ENCODE data around the gene MYH11.
A peak's percentile ranks its signal among the peaks of the same experiment; 100 is the strongest.

MYH11 gene

GRCh38 chr16:15899538-15900100, 42.8 kb upstream of the MYH11 start:
- no peaks in the 10 kb centered on the region for H3K36me3 ChIP-seq (replicated peaks)
- H3K27ac ChIP-seq = no peak overlapping the region
- no peak overlapping the region for H3K4me3 ChIP-seq (ENCODE audit: low read depth, low read length)
- peak; percentile 60 for DNase-seq
- in situ Hi-C loops (cut with HindIII; ENCODE audit: low pct_ligation_motif_present, low sequenced_read_pairs) = no loop called here
- H3K27me3 ChIP-seq (replicated peaks) = no peaks in the 10 kb centered on the region
- TF ChIP-seq, protein P1, sequence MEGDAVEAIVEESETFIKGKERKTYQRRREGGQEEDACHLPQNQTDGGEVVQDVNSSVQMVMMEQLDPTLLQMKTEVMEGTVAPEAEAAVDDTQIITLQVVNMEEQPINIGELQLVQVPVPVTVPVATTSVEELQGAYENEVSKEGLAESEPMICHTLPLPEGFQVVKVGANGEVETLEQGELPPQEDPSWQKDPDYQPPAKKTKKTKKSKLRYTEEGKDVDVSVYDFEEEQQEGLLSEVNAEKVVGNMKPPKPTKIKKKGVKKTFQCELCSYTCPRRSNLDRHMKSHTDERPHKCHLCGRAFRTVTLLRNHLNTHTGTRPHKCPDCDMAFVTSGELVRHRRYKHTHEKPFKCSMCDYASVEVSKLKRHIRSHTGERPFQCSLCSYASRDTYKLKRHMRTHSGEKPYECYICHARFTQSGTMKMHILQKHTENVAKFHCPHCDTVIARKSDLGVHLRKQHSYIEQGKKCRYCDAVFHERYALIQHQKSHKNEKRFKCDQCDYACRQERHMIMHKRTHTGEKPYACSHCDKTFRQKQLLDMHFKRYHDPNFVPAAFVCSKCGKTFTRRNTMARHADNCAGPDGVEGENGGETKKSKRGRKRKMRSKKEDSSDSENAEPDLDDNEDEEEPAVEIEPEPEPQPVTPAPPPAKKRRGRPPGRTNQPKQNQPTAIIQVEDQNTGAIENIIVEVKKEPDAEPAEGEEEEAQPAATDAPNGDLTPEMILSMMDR (IDR thresholded peaks at IDR 0.05; ENCODE audit: low read depth, low read length, missing control alignments) = no peak

- no peak for DNase-seq
- no peak overlapping the region for H3K27ac ChIP-seq
- in situ Hi-C loops (cut with HindIII; ENCODE audit: low pct_ligation_motif_present, low sequenced_read_pairs) = no loop called here
- H3K36me3 ChIP-seq (replicated peaks) = no peaks in the 10 kb centered on the region
- H3K27me3 ChIP-seq (replicated peaks) = no peaks in the 10 kb centered on the region
- no peak overlapping the region for H3K4me3 ChIP-seq (ENCODE audit: low read depth, low read length)
- TF ChIP-seq, protein P1 (IDR thresholded peaks at IDR 0.05; ENCODE audit: low read depth, low read length, missing control alignments) = no peak
Observed at GRCh38 chr16:15898654-15899053, 41.8 kb upstream of the MYH11 start.

GRCh38 chr16:15897834-15898254, 41.0 kb upstream of the MYH11 start:
- H3K27me3 ChIP-seq (replicated peaks) = no peaks in the 10 kb centered on the region
- DNase-seq = peak; percentile 23
- in situ Hi-C loops (cut with HindIII; ENCODE audit: low pct_ligation_motif_present, low sequenced_read_pairs) = no loop called here
- TF ChIP-seq, protein P1 (IDR thresholded peaks at IDR 0.05; ENCODE audit: low read depth, low read length, missing control alignments) = no peak
- H3K36me3 ChIP-seq (replicated peaks) = no peaks in the 10 kb centered on the region
- no peak overlapping the region for H3K4me3 ChIP-seq (ENCODE audit: low read depth, low read length)
- no peak overlapping the region for H3K27ac ChIP-seq

- in situ Hi-C loops (cut with HindIII; ENCODE audit: low pct_ligation_motif_present, low sequenced_read_pairs) = no loop called here
- no peak overlapping the region for H3K27ac ChIP-seq
- H3K36me3 ChIP-seq (replicated peaks) = no peaks in the 10 kb centered on the region
- TF ChIP-seq, protein P1 (IDR thresholded peaks at IDR 0.05; ENCODE audit: low read depth, low read length, missing control alignments) = no peak
- H3K4me3 ChIP-seq (ENCODE audit: low read depth, low read length) = no peak overlapping the region
- no peak for DNase-seq
- H3K27me3 ChIP-seq (replicated peaks) = no peaks in the 10 kb centered on the region
Observed at GRCh38 chr16:15897121-15897780, 40.4 kb upstream of the MYH11 start.

GRCh38 chr16:15894571-15895374, 37.9 kb upstream of the MYH11 start:
- no peak for DNase-seq
- TF ChIP-seq, protein P1 (IDR thresholded peaks at IDR 0.05; ENCODE audit: low read depth, low read length, missing control alignments) = no peak
- in situ Hi-C loops (cut with HindIII; ENCODE audit: low pct_ligation_motif_present, low sequenced_read_pairs) = no loop called here

More at GRCh38 chr16:15894571-15895374, 37.9 kb upstream of the MYH11 start:
- no peaks in the 10 kb centered on the region for H3K27me3 ChIP-seq (replicated peaks)
- H3K4me3 ChIP-seq (ENCODE audit: low read depth, low read length) = no peak overlapping the region
- no peaks in the 10 kb centered on the region for H3K36me3 ChIP-seq (replicated peaks)
- H3K27ac ChIP-seq = no peak overlapping the region
